Measurements from ENCODE around the gene ATXN1.

Gene ATXN1

GRCh38 chr6:16503241-16503775 lies 258.0 kb downstream of the ATXN1 start:
- no peak overlapping the region for H3K4me3 Mint-ChIP-seq
- H3K36me3 Mint-ChIP-seq, result peaks cover 10% of the 10 kb centered on the region
- no peak overlapping the region for H3K27ac Mint-ChIP-seq
- H3K27me3 Mint-ChIP-seq, result no peaks in the 10 kb centered on the region
- peaks cover 26% of the 10 kb centered on the region for H3K4me1 Mint-ChIP-seq
- H3K9me3 Mint-ChIP-seq, result no peaks in the 10 kb centered on the region

GRCh38 chr6:16498957-16499356 lies 262.3 kb downstream of the ATXN1 start:
- no peak overlapping the region for H3K4me3 Mint-ChIP-seq
- peaks cover 28% of the 10 kb centered on the region for H3K4me1 Mint-ChIP-seq
- no peaks in the 10 kb centered on the region for H3K9me3 Mint-ChIP-seq
- H3K36me3 Mint-ChIP-seq, result peaks cover 7% of the 10 kb centered on the region
- no peaks in the 10 kb centered on the region for H3K27me3 Mint-ChIP-seq
- no peak overlapping the region for H3K27ac Mint-ChIP-seq

- Mint-ChIP-seq H3K4me1 (peaks cover 26% of the 10 kb centered on the region), H3K27ac (no peak overlapping the region), H3K9me3 (no peaks in the 10 kb centered on the region), H3K27me3 (no peaks in the 10 kb centered on the region), H3K36me3 (peaks cover 7% of the 10 kb centered on the region), H3K4me3 (no peak overlapping the region)
These were observed 263.0 kb downstream of the ATXN1 start for GRCh38 chr6:16498237-16498636.

GRCh38 chr6:16496991-16497801 lies 264.1 kb downstream of the ATXN1 start:
- Mint-ChIP-seq H3K4me1 (peaks cover 26% of the 10 kb centered on the region), H3K27me3 (no peaks in the 10 kb centered on the region), H3K36me3 (peaks cover 7% of the 10 kb centered on the region), H3K9me3 (no peaks in the 10 kb centered on the region), H3K27ac (no peak overlapping the region), H3K4me3 (no peak overlapping the region)

GRCh38 chr6:16496210-16496609 lies 265.1 kb downstream of the ATXN1 start:
- Mint-ChIP-seq H3K27me3 (no peaks in the 10 kb centered on the region), H3K4me1 (peaks cover 26% of the 10 kb centered on the region), H3K27ac (no peak overlapping the region), H3K36me3 (peaks cover 7% of the 10 kb centered on the region), H3K9me3 (no peaks in the 10 kb centered on the region), H3K4me3 (no peak overlapping the region)

GRCh38 chr6:16494793-16495192 lies 266.5 kb downstream of the ATXN1 start:
- Mint-ChIP-seq H3K4me3 (no peak overlapping the region), H3K27ac (no peak overlapping the region), H3K4me1 (peaks cover 32% of the 10 kb centered on the region), H3K36me3 (peaks cover 4% of the 10 kb centered on the region), H3K27me3 (no peaks in the 10 kb centered on the region), H3K9me3 (no peaks in the 10 kb centered on the region)

- Mint-ChIP-seq H3K4me3 (no peak overlapping the region), H3K27ac (no peak overlapping the region), H3K9me3 (no peaks in the 10 kb centered on the region), H3K36me3 (no peaks in the 10 kb centered on the region), H3K27me3 (no peaks in the 10 kb centered on the region), H3K4me1 (peaks cover 40% of the 10 kb centered on the region)
These were observed 267.5 kb downstream of the ATXN1 start for GRCh38 chr6:16493802-16494201.

GRCh38 chr6:16493112-16493511 lies 268.1 kb downstream of the ATXN1 start:
- H3K4me3 Mint-ChIP-seq, result no peak overlapping the region
- peaks cover 46% of the 10 kb centered on the region for H3K4me1 Mint-ChIP-seq
- no peak overlapping the region for H3K27ac Mint-ChIP-seq
- H3K36me3 Mint-ChIP-seq, result no peaks in the 10 kb centered on the region
- no peaks in the 10 kb centered on the region for H3K27me3 Mint-ChIP-seq
- H3K9me3 Mint-ChIP-seq, result no peaks in the 10 kb centered on the region

GRCh38 chr6:16491666-16492313 lies 269.5 kb downstream of the ATXN1 start:
- Mint-ChIP-seq H3K4me1 (peaks cover 51% of the 10 kb centered on the region), H3K27ac (no peak overlapping the region), H3K4me3 (no peak overlapping the region), H3K9me3 (no peaks in the 10 kb centered on the region), H3K36me3 (no peaks in the 10 kb centered on the region), H3K27me3 (no peaks in the 10 kb centered on the region)

- H3K4me1 Mint-ChIP-seq, result peaks cover 55% of the 10 kb centered on the region
- no peak overlapping the region for H3K27ac Mint-ChIP-seq
- H3K9me3 Mint-ChIP-seq, result no peaks in the 10 kb centered on the region
- no peak overlapping the region for H3K4me3 Mint-ChIP-seq
- peaks cover 3% of the 10 kb centered on the region for H3K36me3 Mint-ChIP-seq
- H3K27me3 Mint-ChIP-seq, result no peaks in the 10 kb centered on the region
These were observed 270.6 kb downstream of the ATXN1 start for GRCh38 chr6:16490616-16491015.

- H3K4me3 Mint-ChIP-seq, result no peak overlapping the region
- H3K36me3 Mint-ChIP-seq, result peaks cover 7% of the 10 kb centered on the region
- H3K27me3 Mint-ChIP-seq, result no peaks in the 10 kb centered on the region
- no peaks in the 10 kb centered on the region for H3K9me3 Mint-ChIP-seq
- H3K4me1 Mint-ChIP-seq, result peaks cover 64% of the 10 kb centered on the region
- peak overlapping the region; percentile 21 for H3K27ac Mint-ChIP-seq
These were observed 272.4 kb downstream of the ATXN1 start for GRCh38 chr6:16488813-16489212.

GRCh38 chr6:16487996-16488674 lies 273.1 kb downstream of the ATXN1 start:
- H3K9me3 Mint-ChIP-seq, result no peaks in the 10 kb centered on the region
- no peaks in the 10 kb centered on the region for H3K27me3 Mint-ChIP-seq
- peak overlapping the region; percentile 15 for H3K4me3 Mint-ChIP-seq
- H3K36me3 Mint-ChIP-seq, result peaks cover 7% of the 10 kb centered on the region
- H3K4me1 Mint-ChIP-seq, result peaks cover 70% of the 10 kb centered on the region
- H3K27ac Mint-ChIP-seq, result peak overlapping the region; percentile 60

- Mint-ChIP-seq H3K4me1 (peaks cover 85% of the 10 kb centered on the region), H3K36me3 (peaks cover 7% of the 10 kb centered on the region), H3K9me3 (no peaks in the 10 kb centered on the region), H3K27me3 (no peaks in the 10 kb centered on the region), H3K4me3 (no peak overlapping the region), H3K27ac (no peak overlapping the region)
These were observed 274.6 kb downstream of the ATXN1 start for GRCh38 chr6:16486661-16487060.

GRCh38 chr6:16483315-16483875 lies 277.9 kb downstream of the ATXN1 start:
- Mint-ChIP-seq H3K4me3 (peak overlapping the region; percentile 74), H3K4me1 (peaks cover 87% of the 10 kb centered on the region), H3K27ac (peak overlapping the region; percentile 93), H3K36me3 (peaks cover 11% of the 10 kb centered on the region), H3K9me3 (no peaks in the 10 kb centered on the region), H3K27me3 (no peaks in the 10 kb centered on the region)

- Mint-ChIP-seq H3K27me3 (no peaks in the 10 kb centered on the region), H3K9me3 (no peaks in the 10 kb centered on the region), H3K4me1 (peaks cover 82% of the 10 kb centered on the region), H3K27ac (peak overlapping the region; percentile 93), H3K36me3 (peaks cover 12% of the 10 kb centered on the region), H3K4me3 (peak overlapping the region; percentile 74)
These were observed 278.5 kb downstream of the ATXN1 start for GRCh38 chr6:16482702-16483314.

Measured in activated naive CD4-positive, alpha-beta T cell treated with anti-CD3 and anti-CD28 coated beads, Interleukin-2, amount 50 U/mL, for 24 hours (primary cell).